Measurements from ENCODE around the gene MRPS22.
"Not testable (repeated sequence)": the region's sequence is repeated elsewhere in the genome, so short reads cannot be mapped to it uniquely, and the experiment has no call there.

The MRPS22 gene

DNA sequence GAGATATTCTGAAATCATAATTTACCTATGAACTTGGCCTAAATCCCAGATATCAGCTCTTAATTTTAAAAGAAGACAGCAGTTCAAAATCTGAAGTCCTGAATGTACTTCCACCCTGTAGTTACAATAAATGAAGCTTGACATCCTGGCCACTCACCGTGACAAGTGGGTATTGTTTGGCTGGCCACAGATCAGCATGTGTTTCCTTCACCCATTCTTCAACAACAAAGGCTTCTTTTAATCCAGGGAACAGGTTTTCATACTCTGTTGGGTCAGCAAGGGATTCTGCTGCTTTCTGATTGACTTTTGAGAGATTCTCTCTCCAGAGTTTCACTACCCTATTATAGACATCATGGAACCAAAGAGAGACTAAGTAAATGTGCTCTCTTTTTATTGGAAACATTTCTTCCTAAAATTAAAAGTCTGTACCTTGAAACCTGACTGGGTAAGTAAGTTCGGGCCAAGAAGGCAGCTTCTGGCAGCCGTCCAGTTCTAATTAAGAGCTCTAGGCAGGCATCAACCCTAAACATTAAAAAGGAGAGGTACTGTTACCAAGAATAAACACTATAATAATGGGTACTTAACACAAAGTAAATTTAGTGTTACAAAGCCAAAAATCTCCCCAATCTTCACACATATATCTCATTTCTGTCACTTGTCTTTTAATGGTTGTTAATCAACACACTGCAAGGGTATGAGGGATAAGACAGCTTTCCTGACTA is 15.2 kb downstream of the MRPS22 start:
- no peaks in the 10 kb centered on the region for H3K9me3 ChIP-seq (ENCODE audit: control insufficient read depth, insufficient read depth, low read length)
- WGBS (ENCODE audit: insufficient coverage, insufficient read length), result no CpG with 5 or more reads among the region's 3 CpGs
- DNase-seq (ENCODE audit: low read depth, low spot score), result no peak
- H3K36me3 ChIP-seq (ENCODE audit: control insufficient read depth, insufficient read depth, low read length), result peaks cover 21% of the 10 kb centered on the region
- no peaks in the 10 kb centered on the region; the same call in 1 of the 2 replicates for H3K27me3 ChIP-seq (ENCODE audit: control insufficient read depth, insufficient read depth, low read length)
- no peak overlapping the region for H3K4me3 ChIP-seq (ENCODE audit: low read length)
- no peak overlapping the region for H3K27ac ChIP-seq (ENCODE audit: low read length)
- no peaks in the 10 kb centered on the region for H3K4me1 ChIP-seq (ENCODE audit: control insufficient read depth, insufficient read depth, low read length)

DNA sequence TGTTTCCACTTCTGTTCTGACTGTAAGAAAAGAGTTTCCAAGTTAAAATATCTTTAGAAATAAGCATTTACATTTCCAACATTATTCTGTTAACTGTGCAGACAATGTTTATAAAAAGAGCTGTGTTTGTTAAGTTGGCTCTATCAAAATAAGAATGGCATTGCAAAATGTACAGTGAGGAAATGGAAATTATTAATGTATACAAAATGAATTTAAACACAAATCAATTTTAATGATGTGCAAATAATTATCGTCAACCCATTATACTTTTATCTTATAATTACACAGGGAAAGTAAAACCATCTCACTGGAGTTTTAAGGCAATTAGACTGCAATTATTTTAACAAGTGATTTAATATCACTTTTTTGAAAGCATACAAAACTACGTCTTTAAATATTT is 17.5 kb downstream of the MRPS22 start:
- Histone ChIP-seq H3K27me3 (ENCODE audit: control insufficient read depth, insufficient read depth, low read length) (no peaks in the 10 kb centered on the region; the same call in 1 of the 2 replicates), H3K27ac (ENCODE audit: low read length) (no peak overlapping the region), H3K4me1 (ENCODE audit: control insufficient read depth, insufficient read depth, low read length) (no peaks in the 10 kb centered on the region), H3K9me3 (ENCODE audit: control insufficient read depth, insufficient read depth, low read length) (no peaks in the 10 kb centered on the region), H3K4me3 (ENCODE audit: low read length) (no peak overlapping the region), H3K36me3 (ENCODE audit: control insufficient read depth, insufficient read depth, low read length) (peaks cover 11% of the 10 kb centered on the region; the same call in 1 of the 2 replicates)
- WGBS (ENCODE audit: insufficient coverage, insufficient read length), result 100% methylated on average over 1 of the region's 2 CpGs
- DNase-seq (ENCODE audit: low read depth, low spot score), result no peak

DNA sequence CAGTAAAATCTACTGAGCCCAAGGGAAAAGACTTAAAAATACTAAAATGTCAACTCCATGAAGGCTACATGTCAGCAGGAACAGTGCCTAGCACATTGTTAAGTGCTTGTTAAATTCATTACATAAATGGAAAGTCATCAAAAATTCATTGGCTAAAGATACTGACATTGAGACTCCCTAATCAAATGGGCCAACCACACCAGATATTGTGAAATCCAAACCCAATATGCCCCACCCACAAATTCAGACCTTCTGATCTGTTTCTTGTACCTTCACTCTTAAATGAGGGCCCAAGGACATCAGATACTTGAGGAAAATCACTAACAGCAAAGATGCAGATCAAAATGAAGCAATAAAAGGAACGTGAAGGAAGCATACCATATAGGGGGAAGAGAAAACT is 20.7 kb downstream of the MRPS22 start:
- WGBS (ENCODE audit: insufficient coverage, insufficient read length), result no CpG with 5 or more reads among the region's 1 CpG

DNA sequence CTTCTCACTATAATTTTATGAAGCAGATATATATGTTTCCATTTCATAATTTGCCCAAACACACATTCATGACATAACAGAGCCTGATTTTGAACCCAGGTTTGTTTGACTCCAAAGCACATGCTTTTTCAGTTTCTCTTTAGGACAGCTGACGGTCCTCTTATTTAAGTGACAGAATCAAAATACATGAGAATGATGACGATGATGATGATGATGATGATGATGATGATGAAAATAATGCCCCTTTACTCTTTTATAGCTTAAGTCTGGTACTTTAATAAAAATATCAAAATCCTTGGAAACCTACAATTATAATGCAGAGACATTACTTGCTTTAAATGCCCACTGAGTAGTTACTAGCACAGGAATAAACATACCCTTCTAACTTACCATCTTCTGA is 30.3 kb downstream of the MRPS22 start:
- Histone ChIP-seq H3K4me3 (ENCODE audit: low read length) (no peak overlapping the region), H3K27ac (ENCODE audit: low read length) (no peak overlapping the region), H3K27me3 (ENCODE audit: control insufficient read depth, insufficient read depth, low read length) (no peaks in the 10 kb centered on the region), H3K36me3 (ENCODE audit: control insufficient read depth, insufficient read depth, low read length) (peaks cover 21% of the 10 kb centered on the region; the same call in 1 of the 2 replicates), H3K9me3 (ENCODE audit: control insufficient read depth, insufficient read depth, low read length) (no peaks in the 10 kb centered on the region), H3K4me1 (ENCODE audit: control insufficient read depth, insufficient read depth, low read length) (no peaks in the 10 kb centered on the region)
- WGBS (ENCODE audit: insufficient coverage, insufficient read length), result no CpG with 5 or more reads among the region's 2 CpGs
- no peak for DNase-seq (ENCODE audit: low read depth, low spot score)

More for the DNA sequence above, 20.7 kb downstream of the MRPS22 start:
- DNase-seq (ENCODE audit: low read depth, low spot score), result no peak
- Histone ChIP-seq H3K4me1 (ENCODE audit: control insufficient read depth, insufficient read depth, low read length) (no peaks in the 10 kb centered on the region), H3K27ac (ENCODE audit: low read length) (no peak overlapping the region), H3K36me3 (ENCODE audit: control insufficient read depth, insufficient read depth, low read length) (peaks cover 13% of the 10 kb centered on the region; the same call in 1 of the 2 replicates), H3K9me3 (ENCODE audit: control insufficient read depth, insufficient read depth, low read length) (no peaks in the 10 kb centered on the region), H3K4me3 (ENCODE audit: low read length) (no peak overlapping the region), H3K27me3 (ENCODE audit: control insufficient read depth, insufficient read depth, low read length) (no peaks in the 10 kb centered on the region; the same call in 1 of the 2 replicates)

DNA sequence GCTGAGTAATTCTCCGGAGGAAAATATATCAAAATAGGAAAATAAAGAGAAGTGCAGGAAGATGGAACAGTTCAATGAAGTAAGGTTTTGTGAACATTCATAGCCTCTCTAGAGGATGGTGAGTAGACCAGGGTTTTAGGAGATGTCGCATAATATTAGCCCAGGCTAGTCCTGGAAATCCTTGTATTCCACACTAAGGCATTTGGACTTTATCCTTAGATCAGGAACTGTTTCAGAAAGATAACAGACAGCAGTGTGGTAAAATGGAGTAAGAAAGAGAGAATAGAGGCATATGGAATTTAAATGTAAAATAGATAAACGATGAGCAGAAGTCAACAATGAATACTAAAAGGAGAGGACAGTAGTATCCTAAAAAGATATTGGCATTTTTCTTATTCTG is 33.6 kb downstream of the MRPS22 start:
- Histone ChIP-seq H3K27me3 (ENCODE audit: control insufficient read depth, insufficient read depth, low read length) (no peaks in the 10 kb centered on the region), H3K36me3 (ENCODE audit: control insufficient read depth, insufficient read depth, low read length) (peaks cover 12% of the 10 kb centered on the region; the same call in 1 of the 2 replicates), H3K4me3 (ENCODE audit: low read length) (no peak overlapping the region), H3K27ac (ENCODE audit: low read length) (no peak overlapping the region), H3K9me3 (ENCODE audit: control insufficient read depth, insufficient read depth, low read length) (no peaks in the 10 kb centered on the region), H3K4me1 (ENCODE audit: control insufficient read depth, insufficient read depth, low read length) (no peaks in the 10 kb centered on the region)
- WGBS (ENCODE audit: insufficient coverage, insufficient read length), result 100% methylated on average over 1 of the region's 3 CpGs
- DNase-seq (ENCODE audit: low read depth, low spot score), result no peak

DNA sequence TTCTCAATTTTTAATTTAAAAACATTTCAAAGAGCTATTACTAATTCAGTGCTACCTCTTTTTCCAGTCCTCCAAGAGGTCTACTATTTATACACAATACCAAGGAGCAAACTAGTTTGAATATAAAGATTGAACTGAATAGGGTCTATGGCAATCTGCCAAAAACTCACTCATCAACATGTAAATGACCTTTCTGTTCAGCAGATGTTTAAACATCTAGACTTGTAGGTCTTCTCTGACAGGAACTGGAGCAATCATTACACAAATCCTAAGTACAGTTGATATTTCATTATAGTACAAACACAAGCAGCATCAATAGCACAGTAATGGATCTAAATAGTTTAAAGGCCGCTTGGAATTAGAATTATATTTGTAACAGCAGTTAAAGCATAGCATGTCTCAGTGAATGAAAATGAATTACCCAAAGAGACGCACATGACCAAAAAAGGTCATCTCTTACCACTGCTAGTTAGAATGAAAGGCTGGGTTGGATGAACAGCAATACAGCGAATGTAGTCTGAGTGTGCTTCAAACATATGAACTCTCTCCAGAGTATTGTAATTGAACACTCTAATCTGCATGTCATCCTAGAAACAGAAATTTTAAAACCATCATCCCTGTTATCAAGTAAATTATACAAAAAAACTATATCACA is 34.9 kb downstream of the MRPS22 start:
- H3K4me3 ChIP-seq (ENCODE audit: low read length), result no peak overlapping the region
- H3K9me3 ChIP-seq (ENCODE audit: control insufficient read depth, insufficient read depth, low read length), result no peaks in the 10 kb centered on the region
- H3K27ac ChIP-seq (ENCODE audit: low read length), result no peak overlapping the region
- DNase-seq (ENCODE audit: low read depth, low spot score), result no peak
- no peaks in the 10 kb centered on the region for H3K27me3 ChIP-seq (ENCODE audit: control insufficient read depth, insufficient read depth, low read length)
- peaks cover 3% of the 10 kb centered on the region; the same call in 1 of the 2 replicates for H3K36me3 ChIP-seq (ENCODE audit: control insufficient read depth, insufficient read depth, low read length)
- no CpG with 5 or more reads among the region's 3 CpGs for WGBS (ENCODE audit: insufficient coverage, insufficient read length)
- H3K4me1 ChIP-seq (ENCODE audit: control insufficient read depth, insufficient read depth, low read length), result no peaks in the 10 kb centered on the region

DNA sequence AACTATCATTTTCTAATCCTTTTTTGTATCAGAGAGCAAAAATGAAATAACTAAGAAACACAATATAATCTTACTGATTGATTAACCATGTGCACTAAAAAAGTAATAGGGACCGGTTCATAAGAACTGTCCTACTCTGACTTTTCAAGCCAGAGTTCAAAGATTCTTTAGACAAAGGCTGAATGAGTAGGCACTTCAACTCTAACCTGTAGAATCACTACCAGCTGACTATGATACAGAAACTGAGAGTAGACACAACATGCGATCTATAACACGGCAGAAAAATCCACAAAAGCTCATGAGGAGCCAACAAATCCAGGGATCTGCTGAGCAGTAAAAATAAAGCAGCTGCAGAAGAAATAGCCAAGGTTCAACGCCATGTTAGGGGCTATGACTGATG is 36.8 kb downstream of the MRPS22 start:
- no peaks in the 10 kb centered on the region; the same call in 1 of the 2 replicates for H3K36me3 ChIP-seq (ENCODE audit: control insufficient read depth, insufficient read depth, low read length)
- WGBS (ENCODE audit: insufficient coverage, insufficient read length), result no CpG with 5 or more reads among the region's 4 CpGs
- no peaks in the 10 kb centered on the region for H3K27me3 ChIP-seq (ENCODE audit: control insufficient read depth, insufficient read depth, low read length)

DNA sequence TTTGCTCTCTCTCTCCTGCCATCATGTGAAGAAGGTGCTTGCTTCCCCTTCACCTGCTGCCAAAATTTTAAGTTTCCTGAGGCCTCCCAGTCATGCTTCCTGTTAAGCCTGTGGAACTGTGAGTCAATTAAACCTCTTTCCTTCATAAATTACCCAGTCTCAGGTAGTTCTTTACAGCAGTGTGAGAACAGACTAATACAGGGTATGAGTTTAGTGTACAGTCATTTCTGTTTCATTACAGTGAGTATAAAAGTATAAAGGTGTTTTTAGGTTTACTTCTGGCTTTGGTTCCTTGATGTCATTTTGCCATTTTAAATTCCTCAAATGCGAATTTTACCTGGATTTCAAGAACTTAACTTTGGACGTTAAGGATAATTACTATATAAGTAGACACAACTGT is 38.5 kb downstream of the MRPS22 start:
- not testable (repeated sequence) for H3K9me3 ChIP-seq (ENCODE audit: control insufficient read depth, insufficient read depth, low read length); H3K27me3 ChIP-seq (ENCODE audit: control insufficient read depth, insufficient read depth, low read length); H3K27ac ChIP-seq (ENCODE audit: low read length); H3K36me3 ChIP-seq (ENCODE audit: control insufficient read depth, insufficient read depth, low read length); H3K4me1 ChIP-seq (ENCODE audit: control insufficient read depth, insufficient read depth, low read length); H3K4me3 ChIP-seq (ENCODE audit: low read length); DNase-seq (ENCODE audit: low read depth, low spot score)
- WGBS (ENCODE audit: insufficient coverage, insufficient read length), result no CpG with 5 or more reads among the region's 2 CpGs

More for the DNA sequence above, 36.8 kb downstream of the MRPS22 start:
- DNase-seq (ENCODE audit: low read depth, low spot score), result no peak
- H3K27ac ChIP-seq (ENCODE audit: low read length), result no peak overlapping the region
- H3K4me3 ChIP-seq (ENCODE audit: low read length), result no peak overlapping the region
- no peaks in the 10 kb centered on the region for H3K9me3 ChIP-seq (ENCODE audit: control insufficient read depth, insufficient read depth, low read length)
- no peaks in the 10 kb centered on the region for H3K4me1 ChIP-seq (ENCODE audit: control insufficient read depth, insufficient read depth, low read length)

DNA sequence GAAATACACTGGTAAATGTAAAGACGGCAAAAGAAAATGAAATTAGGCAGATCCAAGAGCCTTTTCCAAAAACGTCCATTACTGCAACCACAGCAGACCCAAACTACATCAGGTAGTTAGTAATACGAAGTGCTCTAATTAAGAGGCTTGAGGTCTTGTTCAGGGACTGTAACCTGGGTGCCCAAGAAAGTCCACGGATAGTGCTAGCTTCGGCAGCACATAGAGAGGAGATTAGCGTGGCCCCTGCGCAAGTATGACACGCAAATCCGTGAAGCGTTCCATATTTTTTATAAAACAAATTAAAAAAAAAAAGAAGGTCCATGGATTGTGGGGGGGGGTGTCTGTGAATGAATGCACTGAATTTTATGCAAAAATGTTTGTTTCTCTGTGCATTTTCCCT is 44.3 kb downstream of the MRPS22 start:
- Histone ChIP-seq H3K4me3 (ENCODE audit: low read length) (no peak overlapping the region), H3K9me3 (ENCODE audit: control insufficient read depth, insufficient read depth, low read length) (no peaks in the 10 kb centered on the region), H3K27me3 (ENCODE audit: control insufficient read depth, insufficient read depth, low read length) (no peaks in the 10 kb centered on the region), H3K36me3 (ENCODE audit: control insufficient read depth, insufficient read depth, low read length) (no peaks in the 10 kb centered on the region), H3K4me1 (ENCODE audit: control insufficient read depth, insufficient read depth, low read length) (no peaks in the 10 kb centered on the region), H3K27ac (ENCODE audit: low read length) (no peak overlapping the region)
- no CpG with 5 or more reads among the region's 10 CpGs for whole genome bisulfite sequencing (ENCODE audit: insufficient coverage, insufficient read length)
- DNase-seq (ENCODE audit: low read depth, low spot score), result no peak

DNA sequence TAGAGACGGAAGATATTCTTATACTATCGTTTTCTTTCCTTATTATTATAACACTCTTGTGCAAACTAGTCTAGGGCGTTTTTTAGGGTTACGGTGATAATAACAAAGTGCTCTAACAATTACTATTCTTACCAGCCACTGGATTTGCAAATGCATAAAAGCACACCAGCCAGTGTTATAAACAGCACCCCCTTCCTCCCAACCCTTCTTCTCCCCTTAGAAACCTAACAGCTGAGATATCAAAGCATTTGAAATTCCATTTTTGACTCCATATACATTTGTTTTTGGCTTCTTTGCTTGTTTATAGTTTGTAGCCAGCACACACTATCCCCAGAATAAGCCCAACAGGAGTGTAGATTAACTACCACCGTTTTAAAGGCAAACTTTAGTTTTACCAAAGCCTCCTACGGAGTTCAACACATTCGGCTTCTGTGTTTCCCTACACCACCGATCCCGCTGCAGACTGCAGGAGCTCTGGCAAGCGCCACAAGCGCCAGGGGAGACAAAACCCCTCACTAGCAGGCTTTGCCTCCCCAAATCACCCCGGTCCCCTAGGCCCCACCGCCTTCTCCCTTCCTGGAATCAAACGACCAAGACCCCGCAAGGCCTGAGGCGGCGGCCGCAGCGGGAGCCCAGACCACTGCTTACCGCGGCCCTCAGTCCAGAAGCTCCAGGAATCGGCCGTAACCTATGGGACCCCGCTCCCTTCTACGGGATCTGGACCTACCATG is 45.2 kb downstream of the MRPS22 start:
- Histone ChIP-seq H3K36me3 (ENCODE audit: control insufficient read depth, insufficient read depth, low read length) (no peaks in the 10 kb centered on the region), H3K4me1 (ENCODE audit: control insufficient read depth, insufficient read depth, low read length) (no peaks in the 10 kb centered on the region), H3K27me3 (ENCODE audit: control insufficient read depth, insufficient read depth, low read length) (no peaks in the 10 kb centered on the region), H3K9me3 (ENCODE audit: control insufficient read depth, insufficient read depth, low read length) (no peaks in the 10 kb centered on the region), H3K4me3 (ENCODE audit: low read length) (peak overlapping the region; percentile 92), H3K27ac (ENCODE audit: low read length) (no peak overlapping the region)
- DNase-seq (ENCODE audit: low read depth, low spot score), result no peak
- no CpG with 5 or more reads among the region's 25 CpGs for WGBS (ENCODE audit: insufficient coverage, insufficient read length)
